ENCODE results near the gene WFS1. TPM values are rescaled to one million over a fixed set of nuclear protein-coding genes. Genes with fewer than 3 reads are reported as not detected.

The WFS1 gene
- total RNA-seq, 2 experiments from 2014 or later = 1.3 to 1.7 TPM

DNA sequence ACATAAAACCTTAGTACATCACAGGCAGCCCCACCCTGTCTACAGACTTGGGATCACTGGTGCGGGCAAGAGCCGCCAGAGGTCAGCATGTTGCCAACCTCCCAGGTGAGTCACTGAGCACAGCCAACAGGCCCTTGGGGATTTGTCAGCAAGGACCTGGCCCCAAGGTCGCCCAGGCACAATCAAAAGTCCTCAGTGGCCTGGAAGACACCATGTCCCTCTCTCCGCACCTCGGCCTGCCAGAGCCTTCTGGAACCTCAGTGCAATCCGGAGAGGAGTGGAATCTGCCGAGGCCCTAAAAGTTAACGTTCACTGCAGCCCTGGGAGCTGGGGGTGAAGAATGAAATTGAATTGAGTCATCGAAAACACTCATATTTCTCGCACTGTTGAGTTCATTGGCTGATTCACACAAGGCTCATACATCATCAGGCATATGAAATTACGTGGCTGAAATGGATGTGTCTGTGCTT lies 74.3 kb downstream of the WFS1 start:
- H3K4me1 Mint-ChIP-seq (ENCODE audit: low read depth) = no peaks in the 10 kb centered on the region
- ATAC-seq (ENCODE audit: poor library complexity) (no peak), DNase-seq (no peak)
- no peaks in the 10 kb centered on the region for H3K36me3 ChIP-seq (ENCODE audit: insufficient read depth, low read length)
- H3K27me3 Mint-ChIP-seq = peaks cover 23% of the 10 kb centered on the region
- H3K9me3 ChIP-seq (ENCODE audit: control insufficient read depth in 1 of 2, insufficient read depth in 1 of 2, low read length in 2 of 2) = peaks cover 0 to 14% of the 10 kb centered on the region in 2 experiments
- peaks cover 5% of the 10 kb centered on the region for H3K4me1 ChIP-seq (ENCODE audit: insufficient read depth, low read length)
- H3K27ac Mint-ChIP-seq = no peak overlapping the region
- intact Hi-C loops (cut with DNase I, micrococcal nuclease) = no loop called here
- CTCF ChIA-PET = no interaction called here
- no peak for TF ChIP-seq CTCF (IDR thresholded peaks at IDR 0.05)
- H3K9me3 Mint-ChIP-seq = no peaks in the 10 kb centered on the region
- POLR2A ChIA-PET = no interaction called here
- H3K27me3 ChIP-seq (ENCODE audit: control insufficient read depth in 1 of 2, insufficient read depth in 2 of 2, low read length in 2 of 2) = peaks cover 3 to 5% of the 10 kb centered on the region in 2 experiments
- H3K4me3 Mint-ChIP-seq = no peak overlapping the region
- H3K4me3 ChIP-seq (ENCODE audit: low read length) = no peak overlapping the region
- no peak overlapping the region for H3K27ac ChIP-seq (ENCODE audit: low read depth in 1 of 2, low read length in 2 of 2)
- no peaks in the 10 kb centered on the region for H3K36me3 Mint-ChIP-seq (ENCODE audit: low read depth)

- H3K9me3 ChIP-seq (ENCODE audit: control insufficient read depth in 1 of 2, insufficient read depth in 1 of 2, low read length in 2 of 2) = peaks cover 0 to 14% of the 10 kb centered on the region in 2 experiments
- Mint-ChIP-seq H3K27ac (no peak overlapping the region), H3K36me3 (ENCODE audit: low read depth) (no peaks in the 10 kb centered on the region), H3K9me3 (no peaks in the 10 kb centered on the region), H3K4me3 (no peak overlapping the region), H3K27me3 (peaks cover 18% of the 10 kb centered on the region), H3K4me1 (ENCODE audit: low read depth) (no peaks in the 10 kb centered on the region)
- intact Hi-C loops (cut with DNase I, micrococcal nuclease) = no loop called here
- ChIA-PET POLR2A (no interaction called here), CTCF (no interaction called here)
- H3K27me3 ChIP-seq (ENCODE audit: control insufficient read depth in 1 of 2, insufficient read depth in 2 of 2, low read length in 2 of 2) = peaks cover 0 to 3% of the 10 kb centered on the region in 2 experiments
- DNase-seq (no peak), ATAC-seq (ENCODE audit: poor library complexity) (no peak)
- H3K4me1 ChIP-seq (ENCODE audit: insufficient read depth, low read length) = no peaks in the 10 kb centered on the region
- no peaks in the 10 kb centered on the region for H3K36me3 ChIP-seq (ENCODE audit: insufficient read depth, low read length)
- no peak overlapping the region for H3K27ac ChIP-seq (ENCODE audit: low read depth in 1 of 2, low read length in 2 of 2)
- H3K4me3 ChIP-seq (ENCODE audit: low read length) = no peak overlapping the region
- no peak for TF ChIP-seq CTCF (IDR thresholded peaks at IDR 0.05)
Observed at GRCh38 chr4:6345096-6345830, 75.6 kb downstream of the WFS1 start.

- intact Hi-C loops (cut with DNase I, micrococcal nuclease) = no loop called here
- ATAC-seq (ENCODE audit: poor library complexity) (no peak), DNase-seq (no peak)
- no peak for TF ChIP-seq CTCF (IDR thresholded peaks at IDR 0.05)
- ChIA-PET CTCF (no interaction called here), POLR2A (no interaction called here)
- H3K4me3 Mint-ChIP-seq = no peak overlapping the region
- peaks cover 0 to 14% of the 10 kb centered on the region in 2 experiments for H3K9me3 ChIP-seq (ENCODE audit: control insufficient read depth in 1 of 2, insufficient read depth in 1 of 2, low read length in 2 of 2)
- no peaks in the 10 kb centered on the region for H3K4me1 Mint-ChIP-seq (ENCODE audit: low read depth)
- H3K9me3 Mint-ChIP-seq = no peaks in the 10 kb centered on the region
- H3K36me3 ChIP-seq (ENCODE audit: insufficient read depth, low read length) = no peaks in the 10 kb centered on the region
- no peaks in the 10 kb centered on the region for H3K4me1 ChIP-seq (ENCODE audit: insufficient read depth, low read length)
- H3K27ac Mint-ChIP-seq = no peak overlapping the region
- H3K27me3 ChIP-seq (ENCODE audit: control insufficient read depth in 1 of 2, insufficient read depth in 2 of 2, low read length in 2 of 2) = no peaks in the 10 kb centered on the region
- H3K27me3 Mint-ChIP-seq = peaks cover 12% of the 10 kb centered on the region
- no peak overlapping the region for H3K27ac ChIP-seq (ENCODE audit: low read depth in 1 of 2, low read length in 2 of 2)
- H3K36me3 Mint-ChIP-seq (ENCODE audit: low read depth) = no peaks in the 10 kb centered on the region
- H3K4me3 ChIP-seq (ENCODE audit: low read length) = no peak overlapping the region
Observed at GRCh38 chr4:6345866-6346265, 76.2 kb downstream of the WFS1 start.
